ENCODE measurements around the gene HTR6. TPM values are rescaled to one million over a fixed set of nuclear protein-coding genes. Genes with fewer than 3 reads are reported as not detected.

The HTR6 gene
- total RNA-seq, 1 donor from 2014 or later = not detected

DNA sequence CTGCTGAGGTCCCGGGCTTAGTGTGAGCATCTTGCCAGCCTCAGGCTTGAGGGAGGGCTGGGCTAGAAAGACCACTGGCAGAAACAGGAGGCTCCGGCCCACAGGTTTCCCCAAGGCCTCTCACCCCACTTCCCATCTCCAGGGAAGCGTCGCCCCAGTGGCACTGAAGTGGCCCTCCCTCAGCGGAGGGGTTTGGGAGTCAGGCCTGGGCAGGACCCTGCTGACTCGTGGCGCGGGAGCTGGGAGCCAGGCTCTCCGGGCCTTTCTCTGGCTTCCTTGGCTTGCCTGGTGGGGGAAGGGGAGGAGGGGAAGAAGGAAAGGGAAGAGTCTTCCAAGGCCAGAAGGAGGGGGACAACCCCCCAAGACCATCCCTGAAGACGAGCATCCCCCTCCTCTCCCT, 7.2 kb upstream of the HTR6 start:
- DNase-seq = no peak

- no peak for DNase-seq
Observed at GRCh38 chr1:19658186-19658585, 6.5 kb upstream of the HTR6 start.

- peak; percentile 67 for DNase-seq
Observed at GRCh38 chr1:19661721-19662228, 2.9 kb upstream of the HTR6 start.

DNA sequence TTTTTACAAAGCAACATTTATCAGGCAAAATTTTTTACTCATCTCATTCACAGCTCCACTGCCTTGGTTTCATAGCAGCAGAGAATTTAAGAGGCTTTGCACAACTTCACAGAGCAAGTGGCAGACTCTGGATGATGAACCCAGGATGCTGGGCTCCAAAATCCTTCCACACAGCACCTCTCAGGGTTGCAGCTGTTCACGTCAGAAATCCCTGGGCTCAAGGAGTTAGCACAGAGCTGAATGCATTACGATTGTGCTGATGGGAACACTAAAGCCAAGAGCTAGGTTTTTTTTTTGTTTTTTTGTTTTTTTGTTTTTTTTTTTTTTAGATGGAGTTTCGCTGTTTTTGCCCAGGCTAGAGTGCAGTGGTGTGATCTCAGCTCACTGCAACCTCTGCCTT, 2.4 kb upstream of the HTR6 start:
- DNase-seq = no peak

DNA sequence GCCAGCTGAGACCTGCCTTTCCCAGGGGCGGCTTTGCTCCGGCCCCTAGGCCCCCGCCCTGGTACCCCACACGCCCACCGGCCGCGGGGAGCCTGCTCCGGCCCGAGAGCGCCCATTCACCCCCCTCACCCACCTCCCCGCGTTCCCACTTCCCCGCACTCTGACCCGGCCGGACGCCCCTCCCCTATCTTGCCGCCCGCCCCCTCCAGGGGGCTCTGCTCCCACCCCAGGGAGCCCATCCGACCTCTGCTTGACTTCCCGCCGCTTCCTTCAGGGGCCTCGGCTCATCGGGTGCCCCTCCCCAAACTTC, 466 bp downstream of the HTR6 start:
- no peak for DNase-seq

- DNase-seq = peak; percentile 17
Observed at GRCh38 chr1:19665496-19666465, 1.1 kb downstream of the HTR6 start.

DNA sequence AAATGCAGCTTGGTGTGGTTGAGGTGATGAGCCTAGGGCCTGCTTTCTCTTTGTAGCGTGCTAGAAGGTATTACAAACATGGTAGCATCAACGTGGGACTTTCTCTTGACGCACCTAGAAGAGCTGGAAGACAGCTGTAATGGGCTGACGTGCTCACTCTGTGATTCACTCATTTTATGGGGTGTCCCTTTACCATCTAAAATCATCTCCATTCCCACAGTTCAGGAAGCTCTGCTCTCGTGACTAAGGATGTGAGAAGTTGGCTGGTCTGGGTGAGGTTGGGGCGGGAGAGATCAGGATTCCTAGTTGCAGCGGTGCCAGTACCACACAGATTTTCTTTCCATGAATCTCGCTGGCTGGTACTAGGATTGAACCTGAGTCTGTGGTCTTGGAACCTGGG, 4.2 kb downstream of the HTR6 start:
- no peak for DNase-seq

- no peak for DNase-seq
Observed at GRCh38 chr1:19670787-19671186, 6.1 kb downstream of the HTR6 start.

DNA sequence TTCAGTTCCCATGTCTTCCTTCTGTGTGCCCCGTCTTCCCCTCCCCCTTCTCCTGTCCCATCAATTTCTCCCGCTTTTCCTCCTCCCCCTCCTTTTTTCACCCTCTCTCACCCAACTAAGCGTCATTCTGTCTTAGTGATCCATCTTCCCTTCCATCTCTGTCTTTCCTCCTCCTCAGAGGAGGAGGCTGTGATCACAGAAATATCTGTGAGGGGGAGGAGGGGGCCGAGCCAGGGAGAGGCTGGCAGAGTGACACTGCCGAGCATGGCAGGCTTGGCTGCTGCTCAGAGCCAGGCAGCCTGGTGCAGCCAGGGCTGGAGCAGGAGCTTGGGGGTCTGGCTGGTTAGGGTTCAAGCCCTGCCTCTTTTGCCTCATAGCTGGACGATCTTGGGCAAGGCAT, 7.6 kb downstream of the HTR6 start:
- no peak for DNase-seq

- DNase-seq = no peak
Observed at GRCh38 chr1:19675797-19676196, 11.1 kb downstream of the HTR6 start.

DNA sequence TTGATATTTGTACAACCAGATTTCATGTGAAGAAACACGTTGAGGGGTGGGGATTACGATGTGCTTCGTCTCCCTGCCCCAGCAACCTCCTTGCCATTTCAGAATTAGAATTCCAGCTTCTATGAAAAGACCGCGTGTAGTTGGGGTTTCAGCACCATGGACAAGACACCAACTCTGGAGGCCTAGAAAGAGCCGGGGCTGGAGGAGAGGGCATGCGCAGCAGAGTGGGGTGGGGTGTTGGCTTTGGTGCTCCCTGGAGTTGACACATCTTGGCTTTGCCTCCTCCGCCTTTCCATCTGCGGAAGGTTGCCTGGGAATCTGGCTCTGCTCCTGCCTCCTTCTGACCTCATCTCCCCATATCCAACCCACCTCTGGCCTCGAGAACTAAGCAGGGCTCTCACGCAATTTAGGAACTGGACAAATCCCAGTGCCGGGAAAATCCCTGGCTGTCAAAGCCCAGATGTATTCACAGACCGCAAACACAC, 11.8 kb downstream of the HTR6 start:
- peak; percentile 67 for DNase-seq

GRCh38 chr1:19678493-19678892, 13.8 kb downstream of the HTR6 start:
- no peak for DNase-seq

DNA sequence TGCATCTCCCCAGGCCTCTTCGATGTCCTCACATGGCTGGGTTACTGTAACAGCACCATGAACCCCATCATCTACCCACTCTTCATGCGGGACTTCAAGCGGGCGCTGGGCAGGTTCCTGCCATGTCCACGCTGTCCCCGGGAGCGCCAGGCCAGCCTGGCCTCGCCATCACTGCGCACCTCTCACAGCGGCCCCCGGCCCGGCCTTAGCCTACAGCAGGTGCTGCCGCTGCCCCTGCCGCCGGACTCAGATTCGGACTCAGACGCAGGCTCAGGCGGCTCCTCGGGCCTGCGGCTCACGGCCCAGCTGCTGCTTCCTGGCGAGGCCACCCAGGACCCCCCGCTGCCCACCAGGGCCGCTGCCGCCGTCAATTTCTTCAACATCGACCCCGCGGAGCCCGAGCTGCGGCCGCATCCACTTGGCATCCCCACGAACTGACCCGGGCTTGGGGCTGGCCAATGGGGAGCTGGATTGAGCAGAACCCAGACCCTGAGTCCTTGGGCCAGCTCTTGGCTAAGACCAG, 14.3 kb downstream of the HTR6 start:
- DNase-seq = no peak

GRCh38 chr1:19679691-19680090, 15.0 kb downstream of the HTR6 start:
- DNase-seq = no peak

DNA sequence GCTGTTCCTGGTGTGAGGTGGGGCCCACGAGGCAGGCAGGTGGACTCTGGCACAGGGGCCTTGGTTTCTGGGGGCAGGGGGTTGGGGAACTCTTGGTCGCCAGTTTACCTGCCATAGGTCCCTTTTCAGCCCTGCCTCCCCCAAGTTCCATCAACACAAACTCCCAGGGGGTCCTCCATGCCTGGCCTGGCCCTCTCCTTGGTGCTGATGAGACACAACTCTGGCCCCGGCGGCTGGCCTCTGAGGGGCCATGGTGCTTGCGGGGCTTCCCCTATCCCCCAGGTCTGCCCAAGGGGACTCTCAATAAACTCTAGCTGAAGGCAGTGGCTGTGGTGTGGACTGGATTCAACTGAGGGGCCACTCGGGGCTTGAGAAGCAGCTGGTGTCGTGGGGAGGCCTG, 16.0 kb downstream of the HTR6 start:
- no peak for DNase-seq

GRCh38 chr1:19682257-19682656, 17.6 kb downstream of the HTR6 start:
- peak; percentile 36 for DNase-seq

DNA sequence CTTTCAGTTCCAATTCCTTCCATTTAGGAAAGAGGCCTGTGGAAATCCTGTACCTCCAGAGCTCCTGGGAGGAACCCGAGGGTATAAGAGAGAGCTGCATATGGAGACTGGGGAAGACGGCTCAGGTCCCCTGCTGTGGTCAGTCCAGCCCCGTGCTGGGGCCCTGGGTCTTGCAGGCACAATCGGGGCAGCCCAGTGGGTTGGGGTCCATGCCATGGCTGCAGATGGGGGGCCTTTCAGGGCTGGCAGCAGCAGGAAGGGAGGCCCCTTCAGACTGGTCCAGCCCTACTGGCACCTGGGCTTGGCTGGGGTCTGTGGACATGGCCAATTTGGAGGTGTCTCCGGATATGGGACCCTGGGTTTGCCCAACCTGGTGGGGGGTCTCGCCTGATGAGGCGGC, 18.2 kb downstream of the HTR6 start:
- no peak for DNase-seq

DNA sequence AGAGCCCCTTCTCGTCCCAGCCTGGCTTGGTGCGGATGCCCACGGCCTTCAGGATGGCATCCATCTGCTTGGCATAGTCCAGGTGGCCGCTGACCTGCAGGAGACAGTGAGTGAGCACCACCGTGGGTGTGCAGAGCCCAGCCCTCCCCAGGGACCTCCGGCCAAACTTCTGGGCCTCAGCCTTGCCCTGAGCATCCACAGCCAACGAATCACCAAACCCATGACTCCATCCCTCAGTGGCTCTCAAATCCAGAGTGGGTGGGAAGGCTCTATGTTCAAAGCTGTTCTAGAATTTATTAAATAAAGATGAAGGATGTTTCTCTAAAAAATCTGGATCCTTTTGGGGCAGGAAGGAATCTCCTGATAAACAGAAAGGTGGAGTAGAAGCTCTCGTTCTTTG, 18.7 kb downstream of the HTR6 start:
- no peak for DNase-seq

GRCh38 chr1:19684677-19685076, 20.0 kb downstream of the HTR6 start:
- DNase-seq = no peak

DNA sequence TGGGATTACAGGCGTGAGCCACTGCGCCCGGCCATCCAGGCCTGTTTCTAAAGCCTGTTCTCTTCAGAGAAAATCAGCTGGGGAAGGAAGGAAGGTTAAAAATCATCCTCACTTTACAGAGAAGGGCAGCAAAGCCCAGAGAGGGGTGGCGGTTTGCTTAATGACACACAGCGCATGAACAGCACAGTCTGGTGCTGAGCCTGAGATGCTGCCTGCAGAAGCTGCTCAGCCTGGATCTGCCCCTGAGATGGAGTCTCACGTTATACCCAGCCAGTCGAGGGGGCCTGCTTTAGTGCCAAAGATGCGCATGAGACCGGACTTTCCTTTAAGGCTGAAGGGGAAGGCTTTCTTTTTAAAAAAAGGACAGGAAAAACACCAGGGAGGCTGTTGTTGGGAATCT, 21.3 kb downstream of the HTR6 start:
- DNase-seq = no peak

DNA sequence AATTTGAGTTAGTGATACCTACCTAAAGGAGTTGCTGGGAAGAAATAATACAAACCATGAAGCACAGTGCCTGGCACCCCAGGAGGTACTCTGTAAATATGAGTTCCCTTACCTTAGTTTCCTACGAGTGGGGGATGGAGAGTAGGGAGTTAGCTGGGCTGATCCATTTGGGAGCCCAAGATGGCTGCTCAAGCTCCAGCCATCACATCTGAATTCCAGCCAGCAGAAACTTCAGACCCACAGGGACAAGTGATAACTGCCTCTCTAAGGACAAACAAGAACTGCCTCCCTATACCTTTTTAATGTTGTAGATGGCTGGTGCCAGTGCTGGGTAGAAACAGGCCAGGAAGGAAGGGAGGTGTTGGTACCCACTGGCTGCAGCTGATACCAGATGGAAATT, 22.7 kb downstream of the HTR6 start:
- no peak for DNase-seq

GRCh38 chr1:19688041-19688842, 23.6 kb downstream of the HTR6 start:
- no peak for DNase-seq

GRCh38 chr1:19689085-19689757, 24.5 kb downstream of the HTR6 start:
- no peak for DNase-seq

Measured in dermis blood vessel endothelial cell (primary cell).